ENCODE measurements around the gene OR8D1. TPM values are rescaled to one million over a fixed set of nuclear protein-coding genes. Genes with fewer than 3 reads are reported as not detected.

Gene OR8D1
- total RNA-seq, 1 experiment from 2014 or later, result not detected

GRCh38 chr11:124344346-124344745, 30.6 kb upstream of the OR8D1 start:
- ChIA-PET RAD21 (ENCODE audit: low non-redundant PET in 1 of 2, low total read pairs in 2 of 2, uncharacterized antibody in 2 of 2, unreplicated experiment in 2 of 2) (no interaction called here), CTCF (no interaction called here), POLR2A (no interaction called here)
- Histone ChIP-seq H3K27ac (ENCODE audit: low read depth, low read length) (no peak overlapping the region), H3K4me2 (ENCODE audit: low read length) (no peak overlapping the region), H2AFZ (ENCODE audit: low read depth, low read length, poor library complexity, severe bottlenecking) (no peak overlapping the region), H3K4me3 (replicated peaks in 1 of 2; ENCODE audit: low read depth in 1 of 2, low read length in 2 of 2) (no peak overlapping the region), H3K9me2 (ENCODE audit: insufficient read depth) (no peaks in the 10 kb centered on the region), H3K79me2 (ENCODE audit: insufficient read depth, low read length) (no peaks in the 10 kb centered on the region), H3K4me1 (ENCODE audit: control insufficient read depth in 1 of 2, insufficient read depth in 2 of 2, low read length in 2 of 2) (no peaks in the 10 kb centered on the region), H4K20me1 (ENCODE audit: insufficient read depth) (no peaks in the 10 kb centered on the region), H3K36me3 (ENCODE audit: control insufficient read depth in 1 of 2, insufficient read depth in 2 of 2, low read length in 2 of 2) (no peaks in the 10 kb centered on the region), H3K9me3 (ENCODE audit: control insufficient read depth in 1 of 2, insufficient read depth in 1 of 2, low read depth in 1 of 2, low read length in 2 of 2) (no peaks in the 10 kb centered on the region), H3K9ac (ENCODE audit: low read length) (no peak overlapping the region), H3K27me3 (ENCODE audit: insufficient read depth, low read length) (peaks cover 17% of the 10 kb centered on the region; the same call in 1 of the 2 replicates)
- DNase-seq (ENCODE audit: low read depth, low spot score) (no peak), ATAC-seq (no peak)
- intact Hi-C loops (cut with micrococcal nuclease), result no loop called here
- BruUV-seq (replicated peaks), result no TSS peak
- TF ChIP-seq FOSL1 (IDR thresholded peaks at IDR 0.05; ENCODE audit: low read depth) (no peak), ATF3 (IDR thresholded peaks at IDR 0.05) (no peak), SP1 (IDR thresholded peaks at IDR 0.05; ENCODE audit: low read depth) (no peak), TCF7L2 (IDR thresholded peaks at IDR 0.05; ENCODE audit: borderline replicate concordance, extremely low read depth, insufficient read depth, insufficient read length) (no peak), JUND (IDR thresholded peaks at IDR 0.05) (no peak), EGR1 (IDR thresholded peaks at IDR 0.05; ENCODE audit: low read depth) (no peak), POLR2A (IDR thresholded peaks at IDR 0.05; ENCODE audit: borderline replicate concordance, extremely low read depth, insufficient read depth, insufficient read length) (no peak), RAD21 (IDR thresholded peaks at IDR 0.05; ENCODE audit: low read depth) (no peak), CBX3 (IDR thresholded peaks at IDR 0.05; ENCODE audit: low read depth) (no peak), CEBPB (IDR thresholded peaks at IDR 0.05; ENCODE audit: low read depth) (no peak), YY1 (IDR thresholded peaks at IDR 0.05; ENCODE audit: extremely low read depth, insufficient replicate concordance, low read depth, low read length) (no peak)

GRCh38 chr11:124340142-124340447, 26.3 kb upstream of the OR8D1 start:
- ATAC-seq (no peak), DNase-seq (ENCODE audit: low read depth, low spot score) (no peak)
- ChIA-PET RAD21 (ENCODE audit: low non-redundant PET in 1 of 2, low total read pairs in 2 of 2, uncharacterized antibody in 2 of 2, unreplicated experiment in 2 of 2) (no interaction called here), POLR2A (no interaction called here), CTCF (no interaction called here)
- no peaks in the 10 kb centered on the region for H3K4me1 ChIP-seq (ENCODE audit: control insufficient read depth in 1 of 2, insufficient read depth in 2 of 2, low read length in 2 of 2)
- H3K9ac ChIP-seq (ENCODE audit: low read length), result no peak overlapping the region
- H2AFZ ChIP-seq (ENCODE audit: low read depth, low read length, poor library complexity, severe bottlenecking), result no peak overlapping the region
- H3K4me2 ChIP-seq (ENCODE audit: low read length), result no peak overlapping the region
- H3K4me3 ChIP-seq (replicated peaks in 1 of 2; ENCODE audit: low read depth in 1 of 2, low read length in 2 of 2), result no peak overlapping the region
- intact Hi-C loops (cut with micrococcal nuclease), result no loop called here
- BruUV-seq (replicated peaks), result no TSS peak
- peaks cover 14% of the 10 kb centered on the region; the same call in 1 of the 2 replicates for H3K27me3 ChIP-seq (ENCODE audit: insufficient read depth, low read length)
- H4K20me1 ChIP-seq (ENCODE audit: insufficient read depth), result no peaks in the 10 kb centered on the region
- H3K27ac ChIP-seq (ENCODE audit: low read depth, low read length), result no peak overlapping the region
- no peaks in the 10 kb centered on the region for H3K79me2 ChIP-seq (ENCODE audit: insufficient read depth, low read length)
- H3K9me3 ChIP-seq (ENCODE audit: control insufficient read depth in 1 of 2, insufficient read depth in 1 of 2, low read depth in 1 of 2, low read length in 2 of 2), result no peaks in the 10 kb centered on the region
- H3K36me3 ChIP-seq (ENCODE audit: control insufficient read depth in 1 of 2, insufficient read depth in 2 of 2, low read length in 2 of 2), result no peaks in the 10 kb centered on the region
- H3K9me2 ChIP-seq (ENCODE audit: insufficient read depth), result no peaks in the 10 kb centered on the region
- TF ChIP-seq ATF3 (IDR thresholded peaks at IDR 0.05) (no peak), POLR2AphosphoS5 (IDR thresholded peaks at IDR 0.05; ENCODE audit: low read depth, low read length) (no peak), FOSL1 (IDR thresholded peaks at IDR 0.05; ENCODE audit: low read depth) (no peak), ELF1 (IDR thresholded peaks at IDR 0.05; ENCODE audit: borderline replicate concordance, low read depth) (no peak), MAX (IDR thresholded peaks at IDR 0.05) (no peak), EGR1 (IDR thresholded peaks at IDR 0.05; ENCODE audit: low read depth) (no peak), REST (IDR thresholded peaks at IDR 0.05; ENCODE audit: low read depth) (no peak), CBX3 (IDR thresholded peaks at IDR 0.05; ENCODE audit: low read depth) (no peak), JUND (IDR thresholded peaks at IDR 0.05) (no peak)
